Astrocyte of the spinal cord (primary cell): Measurements from ENCODE around the gene CRAMP1.
"Not testable (repeated sequence)": the region's sequence is repeated elsewhere in the genome, so short reads cannot be mapped to it uniquely, and the experiment has no call there.

Source experiments
- DNase-seq: peaks from one replicate; pipeline ENCODE4 v3.0.0; 2011; ENCODE audit warnings: low read depth, low spot score
- H3K4me3 ChIP-seq: 2 replicates; pipeline ENCODE4 v1.5.1; 2011; ENCODE audit warnings: low read depth, mild to moderate bottlenecking, low read length, moderate library complexity
- in situ Hi-C: cut with HindIII; loops from 2 replicates; pipeline ENCODE4 v1.10.0; 2017; ENCODE audit warnings: low sequenced_read_pairs
- TF ChIP-seq, protein P1 (sequence below): IDR thresholded peaks from 2 replicates; pipeline ENCODE4 v1.5.1; 2012; ENCODE audit warnings: low read depth, mild to moderate bottlenecking, low read length, inconsistent platforms

Gene CRAMP1

DNA sequence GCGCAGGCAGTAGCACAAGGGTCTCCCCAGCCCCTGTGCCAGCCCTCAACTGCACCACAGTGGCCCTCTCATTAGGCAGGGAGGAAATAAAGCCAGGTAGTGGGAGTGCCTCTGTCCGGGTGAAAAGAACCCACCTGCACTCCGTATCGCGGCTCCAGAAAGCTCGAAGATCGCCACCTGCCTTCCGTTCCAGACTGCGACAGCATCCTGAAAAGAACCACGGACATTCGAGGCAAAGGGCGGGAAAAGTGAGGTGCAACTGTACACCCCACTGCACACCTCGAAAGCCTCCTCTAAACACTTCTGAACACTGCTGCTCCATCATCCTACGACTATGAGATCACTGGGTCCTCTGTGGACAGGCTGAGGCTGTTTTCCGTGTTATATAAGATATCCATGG lies 29.0 kb upstream of the CRAMP1 start:
- in situ Hi-C loops, result no loop called here
- TF ChIP-seq, protein P1, sequence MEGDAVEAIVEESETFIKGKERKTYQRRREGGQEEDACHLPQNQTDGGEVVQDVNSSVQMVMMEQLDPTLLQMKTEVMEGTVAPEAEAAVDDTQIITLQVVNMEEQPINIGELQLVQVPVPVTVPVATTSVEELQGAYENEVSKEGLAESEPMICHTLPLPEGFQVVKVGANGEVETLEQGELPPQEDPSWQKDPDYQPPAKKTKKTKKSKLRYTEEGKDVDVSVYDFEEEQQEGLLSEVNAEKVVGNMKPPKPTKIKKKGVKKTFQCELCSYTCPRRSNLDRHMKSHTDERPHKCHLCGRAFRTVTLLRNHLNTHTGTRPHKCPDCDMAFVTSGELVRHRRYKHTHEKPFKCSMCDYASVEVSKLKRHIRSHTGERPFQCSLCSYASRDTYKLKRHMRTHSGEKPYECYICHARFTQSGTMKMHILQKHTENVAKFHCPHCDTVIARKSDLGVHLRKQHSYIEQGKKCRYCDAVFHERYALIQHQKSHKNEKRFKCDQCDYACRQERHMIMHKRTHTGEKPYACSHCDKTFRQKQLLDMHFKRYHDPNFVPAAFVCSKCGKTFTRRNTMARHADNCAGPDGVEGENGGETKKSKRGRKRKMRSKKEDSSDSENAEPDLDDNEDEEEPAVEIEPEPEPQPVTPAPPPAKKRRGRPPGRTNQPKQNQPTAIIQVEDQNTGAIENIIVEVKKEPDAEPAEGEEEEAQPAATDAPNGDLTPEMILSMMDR, result no peak
- DNase-seq, result no peak
- no peak overlapping the region for H3K4me3 ChIP-seq

DNA sequence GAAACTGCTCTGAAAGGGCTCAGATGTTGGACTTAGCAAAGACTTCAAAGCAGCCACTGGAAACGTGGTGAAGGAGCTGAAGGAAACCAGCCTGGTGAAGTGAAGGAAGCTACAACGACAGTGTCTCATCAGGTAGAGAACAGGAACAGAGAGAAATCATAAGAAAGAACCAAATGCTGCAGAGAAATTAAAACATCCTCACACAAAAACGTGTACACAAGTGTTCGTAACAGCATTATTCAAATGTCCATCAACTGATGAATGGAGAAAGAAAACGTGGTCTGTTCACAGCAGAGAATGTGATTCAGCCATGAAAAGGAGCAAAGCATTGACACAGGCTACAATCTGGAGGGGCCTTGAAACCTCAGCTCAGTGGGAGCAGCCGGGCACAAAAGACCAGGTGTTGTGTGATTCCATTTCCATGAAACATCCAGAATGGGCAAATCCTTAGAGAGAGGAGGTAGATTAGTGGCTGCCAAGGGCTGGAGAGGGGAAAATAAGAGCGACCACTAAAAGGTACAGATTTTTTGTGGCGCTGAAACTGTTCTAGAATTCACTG lies 27.2 kb upstream of the CRAMP1 start:
- TF ChIP-seq, protein P1, result no peak
- DNase-seq, result no peak
- no peak overlapping the region for H3K4me3 ChIP-seq
- in situ Hi-C loops, result no loop called here

DNA sequence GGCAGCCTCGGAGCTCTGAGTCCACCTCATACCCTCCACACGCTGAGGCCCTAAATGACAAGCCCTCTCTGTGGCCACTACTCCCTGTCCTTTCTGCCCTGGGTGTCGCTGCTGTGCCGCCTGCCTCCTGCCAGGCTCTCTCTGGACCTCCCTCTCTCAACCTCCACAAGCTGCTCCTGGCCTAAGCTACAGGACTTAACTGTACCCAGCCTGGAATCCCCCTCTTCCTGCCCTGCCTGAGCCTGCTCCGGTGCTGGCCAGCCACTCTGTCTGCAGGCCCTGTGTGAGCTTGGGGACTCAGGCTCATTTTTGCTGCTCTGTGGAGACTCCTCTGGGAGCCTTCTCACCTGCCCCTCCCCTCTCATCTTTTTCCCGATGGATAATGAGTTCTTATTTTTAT lies 21.8 kb upstream of the CRAMP1 start:
- TF ChIP-seq, protein P1, result no peak
- H3K4me3 ChIP-seq, result no peak overlapping the region
- no peak for DNase-seq
- in situ Hi-C loops, result no loop called here

DNA sequence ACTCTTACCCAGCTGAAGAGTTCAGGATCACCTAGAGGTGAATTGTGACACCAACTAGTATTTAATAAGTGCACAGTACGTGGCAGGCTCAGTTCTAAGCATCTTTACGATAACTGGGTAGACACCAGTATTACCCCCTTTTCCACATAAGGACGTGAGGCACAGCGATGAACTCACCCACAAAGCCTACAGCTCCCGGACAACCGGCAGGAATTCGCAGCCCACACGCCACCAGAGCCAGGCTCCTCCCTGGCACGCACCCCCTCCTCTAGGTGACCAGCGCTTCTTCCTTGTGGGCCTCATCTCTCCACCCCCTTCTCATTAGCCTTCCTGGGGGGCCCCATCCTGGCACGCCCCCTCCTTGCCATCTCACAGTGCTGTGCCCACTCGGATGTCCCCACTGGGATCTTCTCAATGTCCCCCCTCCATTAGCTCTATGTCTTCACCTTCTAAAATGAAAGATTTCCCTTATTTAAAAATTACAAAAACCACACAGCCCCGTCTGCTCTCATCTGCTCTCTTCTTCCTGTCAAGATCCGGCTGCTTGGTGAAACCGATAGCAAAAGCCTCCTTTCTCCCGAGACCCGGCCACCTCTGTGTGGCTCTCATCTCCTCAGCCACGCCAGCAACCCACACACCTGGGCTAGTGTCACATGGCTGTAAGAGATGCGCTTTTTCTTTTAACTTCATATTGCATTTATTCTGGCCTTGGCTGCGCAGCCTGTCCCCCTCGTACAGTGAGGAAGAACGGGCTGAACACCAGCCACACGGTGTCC lies 21.0 kb upstream of the CRAMP1 start:
- no peak overlapping the region for H3K4me3 ChIP-seq
- TF ChIP-seq, protein P1, result no peak
- in situ Hi-C loops, result no loop called here
- no peak for DNase-seq

DNA sequence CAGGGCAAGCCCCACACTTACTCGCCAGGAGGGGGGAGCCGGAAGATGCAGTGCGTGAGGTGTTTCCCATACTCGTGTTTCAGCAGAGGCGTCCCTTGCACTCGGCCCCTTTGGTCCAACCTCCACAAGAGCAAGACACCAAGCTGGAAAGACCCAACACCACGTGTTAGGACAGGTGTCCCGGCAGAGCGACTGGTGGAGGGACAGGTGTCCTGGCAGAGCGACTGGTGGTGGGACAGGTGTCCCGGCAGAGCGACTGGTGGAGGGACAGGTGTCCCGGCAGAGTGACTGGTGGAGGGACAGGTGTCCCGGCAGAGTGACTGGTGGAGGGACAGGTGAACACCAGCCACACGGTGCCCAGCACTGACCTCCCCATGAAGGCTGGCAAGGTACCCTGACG lies 19.7 kb upstream of the CRAMP1 start:
- no peak for DNase-seq
- in situ Hi-C loops, result no loop called here
- no peak overlapping the region for H3K4me3 ChIP-seq
- TF ChIP-seq, protein P1, result no peak

DNA sequence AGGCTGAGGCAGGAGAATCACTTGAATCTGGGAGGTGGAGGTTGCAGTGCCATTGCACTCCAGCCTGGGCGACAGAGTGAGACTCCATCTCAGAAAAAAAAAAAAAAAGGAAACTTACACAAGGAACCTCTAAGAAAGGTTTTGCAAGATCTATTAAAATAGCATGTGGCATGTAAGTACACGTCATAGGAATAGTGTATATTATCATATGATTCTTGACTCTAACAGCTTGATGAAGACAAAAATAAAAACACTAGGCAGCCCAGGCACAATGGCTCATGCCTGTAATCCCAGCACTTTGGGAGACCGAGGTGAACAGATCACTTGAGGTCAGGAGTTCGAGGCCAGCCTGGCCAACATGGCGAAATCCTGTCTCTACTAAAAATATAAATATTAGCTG lies 16.6 kb upstream of the CRAMP1 start:
- DNase-seq, in situ Hi-C loops, H3K4me3 ChIP-seq: not testable (repeated sequence)

DNA sequence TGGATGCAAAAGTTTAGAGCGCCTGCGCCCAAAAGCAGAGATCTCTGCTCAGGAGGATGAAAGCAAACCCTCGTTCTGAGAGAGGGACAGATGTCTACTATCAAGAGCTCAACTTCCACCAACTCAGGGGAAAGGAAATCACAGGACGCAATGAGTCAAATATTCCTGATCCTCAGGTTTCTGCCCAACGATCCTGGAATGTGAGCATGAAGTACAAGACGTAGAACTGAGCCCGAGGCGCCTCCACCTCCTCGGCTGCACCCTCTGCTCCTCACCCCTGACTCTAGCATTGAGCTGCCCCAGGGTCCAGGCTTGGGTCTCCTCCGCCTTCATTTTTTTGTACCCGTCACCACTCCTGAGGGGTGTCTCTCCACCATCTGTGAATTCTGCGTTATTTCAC lies 15.6 kb upstream of the CRAMP1 start:
- no peak for DNase-seq
- no peak overlapping the region for H3K4me3 ChIP-seq
- in situ Hi-C loops, result no loop called here
- TF ChIP-seq, protein P1, result no peak
